ENCODE measurements around the gene PTRHD1.

DNA sequence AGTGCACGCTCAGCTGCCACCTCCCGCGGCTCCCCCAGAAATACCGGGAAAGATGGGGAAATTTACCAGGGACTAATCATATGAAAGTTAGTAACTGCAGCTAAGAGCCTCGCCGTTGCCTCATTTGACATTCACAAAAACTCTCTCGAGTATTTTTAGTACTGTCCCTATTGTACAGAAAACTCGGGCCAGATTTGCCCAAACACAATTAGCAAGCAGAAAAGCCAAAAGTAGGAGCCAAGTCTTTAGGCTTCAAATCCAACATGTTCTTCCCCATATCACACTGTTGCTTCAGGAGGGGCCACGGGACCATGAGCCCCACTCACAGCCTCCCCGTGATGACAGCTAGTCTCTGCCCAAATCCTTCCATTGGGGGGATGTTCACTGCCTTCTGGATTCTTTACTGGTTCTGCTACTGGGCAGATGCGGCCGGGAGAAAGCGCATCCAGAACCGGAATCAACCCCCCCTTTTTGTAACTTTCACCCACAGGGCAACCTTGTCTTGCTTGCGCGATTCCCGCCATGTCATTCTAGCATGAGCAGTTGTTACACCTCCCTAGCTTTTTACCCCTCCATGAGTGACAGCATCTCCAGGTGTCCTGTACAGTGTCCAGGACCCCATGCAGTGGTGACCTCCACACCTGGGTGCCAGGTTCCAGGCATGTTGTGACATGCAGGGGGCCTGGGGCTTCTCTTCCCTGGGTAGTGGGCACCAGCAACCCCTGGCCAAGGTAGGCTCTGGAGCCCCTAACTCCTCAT, 35.2 kb upstream of the PTRHD1 start:
- TF ChIP-seq, protein P1, sequence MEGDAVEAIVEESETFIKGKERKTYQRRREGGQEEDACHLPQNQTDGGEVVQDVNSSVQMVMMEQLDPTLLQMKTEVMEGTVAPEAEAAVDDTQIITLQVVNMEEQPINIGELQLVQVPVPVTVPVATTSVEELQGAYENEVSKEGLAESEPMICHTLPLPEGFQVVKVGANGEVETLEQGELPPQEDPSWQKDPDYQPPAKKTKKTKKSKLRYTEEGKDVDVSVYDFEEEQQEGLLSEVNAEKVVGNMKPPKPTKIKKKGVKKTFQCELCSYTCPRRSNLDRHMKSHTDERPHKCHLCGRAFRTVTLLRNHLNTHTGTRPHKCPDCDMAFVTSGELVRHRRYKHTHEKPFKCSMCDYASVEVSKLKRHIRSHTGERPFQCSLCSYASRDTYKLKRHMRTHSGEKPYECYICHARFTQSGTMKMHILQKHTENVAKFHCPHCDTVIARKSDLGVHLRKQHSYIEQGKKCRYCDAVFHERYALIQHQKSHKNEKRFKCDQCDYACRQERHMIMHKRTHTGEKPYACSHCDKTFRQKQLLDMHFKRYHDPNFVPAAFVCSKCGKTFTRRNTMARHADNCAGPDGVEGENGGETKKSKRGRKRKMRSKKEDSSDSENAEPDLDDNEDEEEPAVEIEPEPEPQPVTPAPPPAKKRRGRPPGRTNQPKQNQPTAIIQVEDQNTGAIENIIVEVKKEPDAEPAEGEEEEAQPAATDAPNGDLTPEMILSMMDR (conservative IDR thresholded peaks at IDR 0.05) = no peak
- TF ChIP-seq EZH2 (IDR thresholded peaks at IDR 0.05; ENCODE audit: low read depth) = no peak
